HG02678 (cell line): ENCODE results near the gene SLCO4A1.

ENCODE experiments used
- ATAC-seq: cut with Tn5 transposase; IDR thresholded peaks from one replicate; pipeline ENCODE4 v1.9.1; 2021; ENCODE audit warnings: mild to moderate bottlenecking, moderate library complexity; ENCODE audit not compliant: unreplicated experiment

Gene SLCO4A1

GRCh38 chr20:62606551-62607201 lies 35.6 kb upstream of the SLCO4A1 start:
- no peak for ATAC-seq

DNA sequence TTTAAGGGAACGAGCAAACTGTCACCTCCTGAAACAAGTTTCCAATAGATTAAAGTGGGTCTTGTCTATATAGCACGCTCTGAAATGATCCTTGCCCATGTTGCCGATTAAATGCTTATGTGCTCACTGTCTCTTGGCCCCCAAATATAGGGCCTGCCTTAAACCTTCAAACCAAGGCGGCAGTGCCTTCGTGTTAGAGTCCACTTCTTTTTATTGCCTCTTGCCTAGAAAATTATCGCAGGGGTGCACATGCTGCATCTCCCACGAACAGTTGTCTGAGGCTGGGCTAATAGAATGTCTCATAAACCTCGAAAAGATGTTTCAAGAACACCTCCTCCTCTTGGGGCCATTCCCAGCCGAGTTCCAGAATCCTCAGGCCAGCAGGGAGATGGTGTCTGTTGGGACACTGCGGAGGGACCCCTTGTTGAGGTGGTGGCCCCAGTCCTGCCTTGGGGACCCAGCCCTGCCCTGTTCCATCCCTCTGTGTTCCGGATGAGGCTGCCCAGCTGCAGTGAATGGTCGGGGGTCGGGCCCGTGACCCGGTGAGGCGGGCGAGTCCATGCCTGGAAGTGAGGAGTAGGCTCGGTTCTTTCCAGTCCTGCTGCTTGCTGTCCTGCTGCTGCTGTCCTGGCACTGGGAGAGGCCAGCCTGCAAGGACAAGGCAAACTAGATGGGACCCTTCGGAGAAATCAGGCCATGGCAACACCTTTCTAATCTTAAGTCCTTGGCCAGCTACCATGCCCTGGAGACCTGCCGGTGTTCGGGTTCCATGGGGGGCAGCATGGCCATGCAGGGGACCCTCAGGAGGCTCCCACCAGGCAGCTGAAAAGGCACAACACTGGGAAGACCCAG lies 34.7 kb upstream of the SLCO4A1 start:
- ATAC-seq = no peak

DNA sequence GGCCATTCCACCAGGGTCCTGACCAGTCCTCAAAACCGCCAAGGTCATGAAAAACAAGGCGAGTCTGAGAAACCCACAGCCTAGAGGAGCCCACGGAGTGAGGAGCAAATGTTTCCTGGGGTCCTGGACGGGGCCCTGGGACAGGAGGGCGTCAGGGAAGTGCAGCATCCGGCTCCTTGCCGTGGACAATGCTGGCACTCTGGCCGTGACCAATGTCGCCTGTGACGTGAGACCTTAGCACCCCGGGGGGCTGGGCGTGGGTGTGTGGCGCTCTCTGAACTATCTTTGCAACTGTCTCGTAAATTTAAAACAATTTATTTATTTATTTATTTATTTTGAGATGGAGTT lies 34.1 kb upstream of the SLCO4A1 start:
- no peak for ATAC-seq

DNA sequence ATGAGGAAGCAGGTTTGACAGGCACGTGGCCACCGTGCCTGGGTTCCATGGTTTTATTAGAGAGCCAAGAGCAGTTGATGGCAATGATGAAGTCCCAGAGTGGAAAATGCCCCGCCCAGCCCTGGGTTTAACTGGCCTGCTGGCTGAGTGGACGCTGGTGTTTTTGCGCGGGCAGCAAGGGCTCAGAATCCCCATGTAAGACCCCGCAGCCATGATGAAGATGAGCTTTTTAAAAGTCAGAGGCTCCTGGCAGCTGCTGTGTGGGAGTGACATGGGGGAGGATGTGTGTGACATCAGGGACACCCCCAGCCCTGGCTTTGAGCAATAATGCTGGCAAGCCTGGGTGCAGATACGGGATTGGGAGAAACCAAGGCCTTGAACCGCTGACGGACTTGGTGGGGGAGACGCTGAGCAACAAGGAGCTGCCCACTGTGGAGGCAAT lies 33.0 kb upstream of the SLCO4A1 start:
- no peak for ATAC-seq

- ATAC-seq = no peak
These were observed 32.2 kb upstream of the SLCO4A1 start for GRCh38 chr20:62609811-62610757.

- no peak for ATAC-seq
These were observed 31.3 kb upstream of the SLCO4A1 start for GRCh38 chr20:62611012-62611411.

- no peak for ATAC-seq
These were observed 30.5 kb upstream of the SLCO4A1 start for GRCh38 chr20:62611819-62612218.

GRCh38 chr20:62614085-62614960 lies 28.0 kb upstream of the SLCO4A1 start:
- no peak for ATAC-seq

GRCh38 chr20:62614961-62615680 lies 27.2 kb upstream of the SLCO4A1 start:
- no peak for ATAC-seq

DNA sequence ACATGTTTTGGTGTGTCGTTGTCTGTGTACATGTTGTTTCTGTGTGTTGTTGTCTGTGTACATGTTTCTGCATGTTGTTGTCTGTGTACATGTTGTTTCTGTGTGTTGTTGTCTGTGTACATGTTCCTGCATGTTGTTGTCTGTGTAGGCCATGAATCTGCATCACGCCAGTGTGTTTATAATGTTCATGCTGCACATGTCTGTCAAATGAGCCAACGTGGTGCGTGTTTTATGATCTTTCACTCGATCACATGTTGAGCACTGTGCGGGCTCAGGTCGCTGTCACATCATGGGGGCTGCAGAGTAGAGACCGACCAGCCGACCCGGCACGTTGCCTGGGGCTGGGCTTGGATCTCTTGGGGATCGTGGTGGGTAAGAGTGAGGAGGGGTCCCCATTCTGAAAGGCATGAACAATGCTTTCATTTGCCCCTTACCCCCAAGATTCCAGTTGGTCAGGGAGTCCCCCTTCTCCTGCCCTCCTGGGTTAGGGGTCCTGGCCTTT lies 26.5 kb upstream of the SLCO4A1 start:
- no peak for ATAC-seq

DNA sequence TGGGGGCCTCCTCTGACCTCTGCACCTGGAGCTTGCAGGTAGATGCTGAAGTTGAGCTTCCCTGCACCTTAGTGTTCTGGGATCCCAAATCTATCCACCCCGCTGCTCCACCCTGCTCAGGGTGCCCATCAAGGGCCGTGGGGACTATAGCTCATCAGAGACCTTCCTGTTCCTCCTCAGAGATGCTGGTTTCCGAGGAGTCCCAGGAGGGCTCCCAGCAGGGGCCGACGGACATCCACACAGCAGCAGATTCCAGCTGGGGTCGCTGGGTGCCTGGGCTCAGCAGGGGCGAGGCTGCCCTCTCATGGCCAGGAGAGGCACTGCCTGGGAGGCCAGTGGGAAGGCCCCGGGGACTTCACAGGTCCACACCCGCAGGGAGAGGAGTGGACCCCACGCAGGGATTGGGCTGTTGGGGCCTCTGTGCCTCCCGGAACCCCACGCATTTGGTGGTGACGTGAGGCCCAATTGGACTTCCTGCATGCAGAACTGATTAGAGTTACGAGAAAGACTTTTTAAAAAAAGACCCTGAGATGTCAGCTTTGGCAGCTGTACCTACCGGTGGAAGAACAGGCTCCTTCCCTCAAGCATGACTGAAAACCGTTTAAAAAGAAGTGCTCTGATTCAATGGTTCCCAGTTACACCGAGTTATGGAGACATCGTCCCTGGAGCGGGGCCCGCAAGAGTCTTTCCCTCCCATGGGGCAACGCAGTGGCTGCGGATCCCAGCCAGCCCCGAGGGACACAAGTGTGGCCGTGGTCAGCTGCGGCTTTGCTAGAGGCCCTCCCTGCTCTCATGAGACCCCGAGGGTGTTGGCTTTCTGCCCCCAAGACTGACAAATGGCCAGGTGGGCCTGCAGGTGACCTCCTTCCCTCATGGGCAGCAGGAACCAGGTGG lies 25.3 kb upstream of the SLCO4A1 start:
- no peak for ATAC-seq

GRCh38 chr20:62617711-62618483 lies 24.4 kb upstream of the SLCO4A1 start:
- no peak for ATAC-seq

- ATAC-seq = no peak
These were observed 23.4 kb upstream of the SLCO4A1 start for GRCh38 chr20:62618611-62619529.

DNA sequence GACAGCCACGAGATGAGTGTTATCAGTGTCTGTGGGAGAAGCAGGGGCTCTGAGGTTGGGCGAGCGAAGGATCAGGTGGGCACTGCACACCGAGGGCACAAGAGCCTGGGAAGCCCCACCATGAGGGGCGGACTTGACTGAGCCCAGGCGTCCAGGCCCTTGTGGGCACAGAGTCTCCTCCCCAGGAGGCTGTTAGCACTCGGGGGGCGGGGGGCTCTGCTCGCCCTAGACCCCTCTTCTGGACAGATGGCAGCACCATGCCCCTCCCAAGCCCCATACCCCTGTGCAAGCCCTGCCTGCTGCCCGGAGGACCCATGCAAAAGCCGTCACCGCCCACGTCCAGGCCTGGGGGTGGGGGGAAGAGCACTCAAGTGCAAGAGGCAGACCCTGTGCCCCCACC lies 21.7 kb upstream of the SLCO4A1 start:
- no peak for ATAC-seq

DNA sequence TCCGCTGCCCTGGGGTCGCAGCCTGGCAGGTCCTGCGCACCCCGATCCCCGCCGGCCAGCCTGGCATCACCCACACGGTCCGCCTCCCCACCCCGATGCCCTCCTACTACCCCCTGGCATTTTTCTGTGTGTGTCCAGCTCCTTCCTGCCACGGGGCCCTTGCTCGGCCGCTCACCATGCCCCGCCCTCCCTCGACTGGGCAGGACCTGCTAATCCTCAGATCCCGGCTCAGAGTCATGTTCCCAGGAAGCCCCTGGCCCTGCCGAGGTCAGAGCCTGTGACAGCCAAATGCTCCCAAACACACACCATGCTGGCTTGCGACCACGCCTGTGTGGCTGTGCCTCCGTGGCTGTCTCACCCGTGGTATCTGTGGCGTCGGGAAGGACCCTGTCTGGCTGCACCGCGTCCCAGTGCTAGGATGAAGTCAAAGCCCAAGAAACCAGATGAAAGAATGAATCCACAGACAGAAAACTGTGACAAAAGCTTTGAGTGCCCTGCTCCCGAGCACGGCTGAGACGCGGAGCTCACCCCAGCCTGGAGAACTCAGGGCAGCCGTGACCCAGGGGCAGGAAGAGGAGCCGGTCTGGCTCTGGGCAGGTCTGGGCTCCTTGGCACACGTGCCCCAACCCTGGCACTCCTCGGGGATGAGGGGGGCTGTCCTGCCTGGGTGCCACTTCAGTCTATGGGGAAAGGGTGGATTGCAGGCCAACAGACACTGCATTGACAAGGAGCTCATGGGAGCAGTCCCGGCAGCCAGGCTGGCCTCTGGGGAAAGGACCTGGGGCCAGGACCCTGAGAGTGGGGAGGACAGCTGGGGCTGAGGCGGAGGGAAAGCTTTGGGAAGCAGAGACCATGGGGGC lies 20.8 kb upstream of the SLCO4A1 start:
- no peak for ATAC-seq
